ENCODE measurements around the gene PRPF31.

DNA sequence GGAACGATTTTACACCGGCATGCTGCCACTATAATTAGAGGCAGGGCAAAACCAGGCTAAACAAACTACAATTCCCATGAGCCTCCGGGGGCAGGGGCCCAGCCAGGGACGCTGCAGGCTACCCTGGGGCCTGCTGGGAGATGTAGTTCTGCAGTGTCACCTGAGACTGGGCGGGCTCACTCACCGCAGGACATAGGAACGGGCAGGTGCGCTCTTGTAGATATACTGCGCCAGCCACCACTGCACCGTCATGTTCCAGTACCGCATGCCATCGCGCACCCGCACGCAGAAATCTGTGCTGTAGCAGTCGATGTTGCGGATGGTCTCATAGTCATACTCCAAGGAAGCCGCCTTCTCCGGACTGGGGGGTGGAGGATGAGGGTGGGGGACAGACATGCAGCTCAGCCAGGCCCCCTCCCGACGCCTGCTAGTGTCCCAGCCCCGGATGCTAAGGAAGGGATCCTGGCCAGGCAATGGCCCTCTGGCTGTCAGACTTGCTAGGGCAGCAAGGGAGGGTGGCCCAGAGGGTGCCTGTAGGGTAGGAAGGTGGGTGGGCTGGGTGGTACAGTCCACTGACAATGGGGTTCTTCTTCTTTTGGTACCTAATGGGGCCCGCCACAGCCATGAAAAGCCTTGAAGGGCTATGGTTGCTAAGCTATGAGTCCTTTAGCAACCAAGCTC, 63.2 kb downstream of the PRPF31 start:
- TF ChIP-seq CTCF (conservative IDR thresholded peaks at IDR 0.05; ENCODE audit: low read depth, low read length) = no peak
- TF ChIP-seq POLR2A (IDR thresholded peaks at IDR 0.05; ENCODE audit: low read depth, low read length) = no peak
- TF ChIP-seq RAD21 (IDR thresholded peaks at IDR 0.05; ENCODE audit: low read length) = no peak
- no peak for TF ChIP-seq SMC3 (IDR thresholded peaks at IDR 0.05; ENCODE audit: low read depth, low read length)
- no peak for TF ChIP-seq CEBPB (IDR thresholded peaks at IDR 0.05; ENCODE audit: low read depth, low read length)
- no peak for TF ChIP-seq BHLHE40 (IDR thresholded peaks at IDR 0.05; ENCODE audit: low read depth, low read length)
- TF ChIP-seq RFX5 (IDR thresholded peaks at IDR 0.05; ENCODE audit: low read depth, low read length) = no peak
- no peak for TF ChIP-seq USF2 (IDR thresholded peaks at IDR 0.05; ENCODE audit: low read depth, low read length)
- no peak for TF ChIP-seq ELK1 (IDR thresholded peaks at IDR 0.05; ENCODE audit: borderline replicate concordance, low read depth, low read length)
- no peak for TF ChIP-seq MAFK (IDR thresholded peaks at IDR 0.05; ENCODE audit: low read depth, low read length)
- no peak for TF ChIP-seq MAZ (IDR thresholded peaks at IDR 0.05; ENCODE audit: borderline replicate concordance, low read depth, low read length)
- no peak for TF ChIP-seq MXI1 (IDR thresholded peaks at IDR 0.05; ENCODE audit: borderline replicate concordance, low read depth, low read length)
